Upper lobe of left lung (tissue), 4 donors: ENCODE results near the gene CTR9.

Experiments used
- CTCF ChIP-seq, 6 experiments: fragments of 450-650 bp in 4 of 6; fragments of 200-600 bp in 2 of 6; sonication (generic) in 2 of 6; IDR thresholded peaks; one replicate each; pipeline ENCODE4 v1.5.1; 2016 to 2019; ENCODE audit warnings: antibody characterized with exemption in 6 of 6
- EP300 ChIP-seq, 4 donors: sonication (generic); formaldehyde crosslinking; IDR thresholded peaks; one replicate each; pipeline ENCODE4 v1.5.1; 2017; ENCODE audit warnings: antibody characterized with exemption in 4 of 4, control low read depth in 2 of 4
- POLR2A ChIP-seq, 4 donors: fragments of 450-650 bp; IDR thresholded peaks; one replicate each; pipeline ENCODE4 v1.5.1; 2016 to 2017; ENCODE audit warnings: antibody characterized with exemption in 4 of 4, mild to moderate bottlenecking in 2 of 4
- POLR2AphosphoS5 ChIP-seq, 2 donors: sonication (generic); formaldehyde crosslinking; IDR thresholded peaks; one replicate each; pipeline ENCODE4 v1.5.1; 2017; ENCODE audit warnings: antibody characterized with exemption in 2 of 2

GRCh38 chr11:10731064-10731680, 19.9 kb upstream of the CTR9 start:
- TF ChIP-seq CTCF (IDR thresholded peaks at IDR 0.05) (no peak), EP300 (IDR thresholded peaks at IDR 0.05) (no peak), POLR2A (IDR thresholded peaks at IDR 0.05) (no peak), POLR2AphosphoS5 (IDR thresholded peaks at IDR 0.05) (no peak)
